Hematopoietic multipotent progenitor cell treated with erythropoietin and hydrocortisone succinate and interleukin-3 and kit ligand, for 6 days (in vitro differentiated cells): Measurements from ENCODE around the gene PRSS27.
"Not testable (repeated sequence)": the region's sequence is repeated elsewhere in the genome, so short reads cannot be mapped to it uniquely, and the experiment has no call there.

Experiments
- DNase-seq: peaks from one replicate; pipeline ENCODE4 v3.0.0-alpha.2; 2015

PRSS27 gene

GRCh38 chr16:2707368-2708289 is 12.4 kb downstream of the PRSS27 start:
- no peak for DNase-seq

GRCh38 chr16:2706611-2707311 is 13.3 kb downstream of the PRSS27 start:
- no peak for DNase-seq

- DNase-seq, result no peak
Observed at GRCh38 chr16:2706085-2706484, 13.9 kb downstream of the PRSS27 start.

- DNase-seq, result no peak
Observed at GRCh38 chr16:2705351-2705750, 14.7 kb downstream of the PRSS27 start.

GRCh38 chr16:2704983-2705275 is 15.1 kb downstream of the PRSS27 start:
- DNase-seq, result no peak

GRCh38 chr16:2704166-2704982 is 15.7 kb downstream of the PRSS27 start:
- DNase-seq, result no peak

- no peak for DNase-seq
Observed at GRCh38 chr16:2702871-2703745, 16.9 kb downstream of the PRSS27 start.

GRCh38 chr16:2702438-2702825 is 17.6 kb downstream of the PRSS27 start:
- no peak for DNase-seq

GRCh38 chr16:2701713-2702437 is 18.1 kb downstream of the PRSS27 start:
- DNase-seq, result no peak

- DNase-seq, result no peak
Observed at GRCh38 chr16:2701272-2701671, 18.8 kb downstream of the PRSS27 start.

- no peak for DNase-seq
Observed at GRCh38 chr16:2700786-2701185, 19.2 kb downstream of the PRSS27 start.

- DNase-seq, result no peak
Observed at GRCh38 chr16:2699791-2700600, 20.0 kb downstream of the PRSS27 start.

GRCh38 chr16:2698965-2699750 is 20.9 kb downstream of the PRSS27 start:
- DNase-seq, result no peak

GRCh38 chr16:2698103-2698870 is 21.7 kb downstream of the PRSS27 start:
- no peak for DNase-seq

- no peak for DNase-seq
Observed at GRCh38 chr16:2697401-2697948, 22.5 kb downstream of the PRSS27 start.

GRCh38 chr16:2696601-2697250 is 23.3 kb downstream of the PRSS27 start:
- DNase-seq, result not testable (repeated sequence)

GRCh38 chr16:2692948-2693651 is 26.9 kb downstream of the PRSS27 start:
- peak; percentile 38 for DNase-seq
